ENCODE measurements around the gene ZNF695. TPM values are rescaled to one million over a fixed set of nuclear protein-coding genes. Genes with fewer than 3 reads are reported as not detected.

ZNF695 gene
- 4.8 and 5.5 TPM in 2 replicates for total RNA-seq
- 1.6 and 2.0 TPM in 2 replicates for polyA plus RNA-seq
- 3.1 and 3.5 TPM in 2 replicates for polyA plus RNA-seq (2011; cell fraction: cytosol; rRNA removed)
- 2.2 and 2.8 TPM in 2 replicates for polyA plus RNA-seq (2011; cell fraction: nucleus; rRNA removed)
- polyA plus RNA-seq (2012), result 1.1 and 1.6 TPM in 2 replicates
- 1.00 and 3.8 TPM in 2 replicates for polyA minus RNA-seq
- polyA minus RNA-seq (2011; cell fraction: cytosol; rRNA and poly(A)+ RNA removed), result 9.0 TPM
- polyA minus RNA-seq (2011; cell fraction: nucleus; rRNA and poly(A)+ RNA removed), result 1.9 and 5.0 TPM in 2 replicates
- percentile 54 among the genes with signal in this experiment for Bru-seq, nascent RNA
- percentile 48 among the genes with signal in this experiment for BruChase-seq, experiment 1, labeled RNA remaining after a 6-hour chase
- percentile 53 among the genes with signal in this experiment for BruChase-seq, experiment 2, labeled RNA remaining after a 2-hour chase
- long read RNA-seq, partial matches to known transcripts, result 4 of 8 reads
- long read RNA-seq, other reads (novel, unspliced or antisense), result 2 of 8 reads

DNA sequence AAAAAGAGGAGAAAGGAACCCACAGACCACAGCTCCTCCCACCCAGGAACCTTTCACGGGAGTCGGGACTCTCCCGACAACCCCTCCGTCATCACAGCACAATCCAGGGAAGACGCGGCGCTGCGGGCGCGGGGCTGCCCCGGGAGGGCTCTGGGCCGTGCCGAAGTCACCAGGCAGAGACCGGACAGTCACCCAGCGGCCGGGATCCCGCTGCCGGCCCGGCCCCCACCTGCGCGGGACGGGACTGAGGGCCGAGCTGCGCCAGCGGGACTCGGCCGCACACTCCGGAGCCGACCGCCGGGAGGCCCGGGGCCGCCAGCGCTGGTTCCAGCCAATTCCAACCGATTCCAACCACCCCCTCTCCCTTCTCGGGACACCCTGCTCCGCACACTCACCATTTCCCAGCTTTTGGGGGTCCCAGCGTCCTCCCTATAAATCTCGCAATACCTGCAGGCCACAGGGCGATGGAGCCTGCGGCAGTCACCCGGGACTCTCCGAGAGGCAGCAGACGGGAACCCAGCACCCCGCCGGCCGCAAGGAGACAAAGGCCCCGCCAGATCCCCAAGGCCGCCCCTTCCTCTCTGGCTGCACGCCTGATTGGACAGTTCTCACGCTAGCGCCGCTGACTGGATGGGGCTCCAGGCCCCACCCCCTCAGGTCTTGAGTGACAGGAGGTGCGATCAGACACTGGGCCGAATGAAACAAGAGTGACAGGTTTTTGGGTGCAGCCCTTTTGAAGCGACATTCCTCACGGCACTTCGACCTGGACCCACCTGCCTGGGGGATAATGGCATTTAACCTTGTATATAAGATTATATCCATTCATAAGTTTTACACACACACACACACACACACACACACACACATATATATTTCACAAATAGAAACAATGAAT lies at the start of gene ZNF695:
Gene ZNF695 (minus strand): TSS at position 547 of the 895 bp plus-strand sequence. CDS start 149 bp downstream, at position 398.
- FAIRE-seq (peak; percentile 93), DNase-seq (ENCODE audit: low read depth, low spot score) (peak; percentile 96)
- peak within 1 kb of the TSS; percentile 53 for H3K4me2 ChIP-seq (ENCODE audit: insufficient read depth, low read length)
- ChIA-PET CTCF (interaction anchor here (0.6 to 0.7 kb wide), 2 partner anchors 95 to 163 kb away, joined by 4 read pairs; no protein-coding TSS in a partner anchor), POLR2A (interaction anchor here (0.6 kb wide), 1 partner anchor 79 kb away, joined by 3 read pairs; no protein-coding TSS in a partner anchor)
- H3K36me3 ChIP-seq (ENCODE audit: control insufficient read depth in 2 of 2, extremely low read depth in 1 of 2, insufficient read depth in 2 of 2, low read length in 2 of 2), result no peaks in the 10 kb centered on the region
- no peaks in the 10 kb centered on the region for H3K27me3 ChIP-seq (ENCODE audit: control insufficient read depth in 2 of 2, insufficient read depth in 2 of 2, low read length in 2 of 2)
- peak within 1 kb of the TSS; percentile 91 for H2AFZ ChIP-seq (ENCODE audit: low read depth, low read length)
- H3K27ac ChIP-seq (ENCODE audit: insufficient read depth, low read depth, low read length), result peak within 1 kb of the TSS; percentile 25
- peak; percentile 25 for TF ChIP-seq POLR2A (IDR thresholded peaks at IDR 0.05; ENCODE audit: low read depth, low read length)
- no peak for TF ChIP-seq MYC (IDR thresholded peaks at IDR 0.05; ENCODE audit: low read depth, low read length)
- peak; percentile 49 for TF ChIP-seq POLR2AphosphoS5 (IDR thresholded peaks at IDR 0.05; ENCODE audit: insufficient read depth, low read depth, low read length)
- peak within 1 kb of the TSS; percentile 57 to 79 (median 73) for H3K4me3 ChIP-seq (replicated peaks in 1 of 3; ENCODE audit: insufficient read depth in 1 of 3, low read depth in 1 of 3, low read length in 3 of 3)
- no peaks in the 10 kb centered on the region for H3K9me3 ChIP-seq (replicated peaks; ENCODE audit: control insufficient read depth, insufficient read depth, low read length)
- dilution Hi-C loops (cut with MboI; ENCODE audit: extremely low pct_ligation_motif_present, low sequenced_read_pairs), result no loop called here
- H3K9ac ChIP-seq (replicated peaks; ENCODE audit: extremely low read depth, insufficient read depth, low read length), result peak within 1 kb of the TSS; percentile 68
- H4K20me1 ChIP-seq (replicated peaks; ENCODE audit: control insufficient read depth, extremely low read depth, insufficient read depth, low read length), result no peaks in the 10 kb centered on the region
- BruUV-seq (replicated peaks), result TSS peak; percentile 27
- intact Hi-C loops (cut with micrococcal nuclease), result loop anchor here (1.0 to 5.0 kb wide), 4 partner anchors 71 to 205 kb away; partner anchors contain the start of genes ZNF669 and ZNF670
- H3K4me1 ChIP-seq (ENCODE audit: control insufficient read depth, extremely low read depth, insufficient read depth, low read length), result no peaks in the 10 kb centered on the region
- peaks cover 5% of the 10 kb centered on the region for H3K79me2 ChIP-seq (ENCODE audit: control insufficient read depth, insufficient read depth, low read length)
- H3K9me1 ChIP-seq (replicated peaks; ENCODE audit: control insufficient read depth, extremely low read depth, insufficient read depth, low read length), result no peaks in the 10 kb centered on the region

GRCh38 chr1:247056071-247056470 lies 48.2 kb upstream of the ZNF695 start:
- no peak for DNase-seq (ENCODE audit: low read depth, low spot score)
- no TSS peak for BruUV-seq (replicated peaks)
- Histone ChIP-seq H4K20me1 (replicated peaks; ENCODE audit: control insufficient read depth, extremely low read depth, insufficient read depth, low read length) (no peaks in the 10 kb centered on the region), H3K36me3 (ENCODE audit: control insufficient read depth in 2 of 2, extremely low read depth in 1 of 2, insufficient read depth in 2 of 2, low read length in 2 of 2) (no peaks in the 10 kb centered on the region), H3K4me2 (ENCODE audit: insufficient read depth, low read length) (no peak overlapping the region), H3K4me1 (ENCODE audit: control insufficient read depth, extremely low read depth, insufficient read depth, low read length) (peaks cover 6% of the 10 kb centered on the region), H3K9me3 (replicated peaks; ENCODE audit: control insufficient read depth, insufficient read depth, low read length) (no peaks in the 10 kb centered on the region), H2AFZ (ENCODE audit: low read depth, low read length) (no peak overlapping the region), H3K4me3 (replicated peaks in 1 of 3; ENCODE audit: insufficient read depth in 1 of 3, low read depth in 1 of 3, low read length in 3 of 3) (no peak overlapping the region), H3K27me3 (ENCODE audit: control insufficient read depth in 2 of 2, insufficient read depth in 2 of 2, low read length in 2 of 2) (no peaks in the 10 kb centered on the region), H3K27ac (ENCODE audit: insufficient read depth, low read depth, low read length) (no peak overlapping the region), H3K9ac (replicated peaks; ENCODE audit: extremely low read depth, insufficient read depth, low read length) (no peak overlapping the region), H3K9me1 (replicated peaks; ENCODE audit: control insufficient read depth, extremely low read depth, insufficient read depth, low read length) (no peaks in the 10 kb centered on the region), H3K79me2 (ENCODE audit: control insufficient read depth, insufficient read depth, low read length) (peaks cover 17% of the 10 kb centered on the region)
- intact Hi-C loops (cut with micrococcal nuclease), result loop anchor here (5.0 kb wide), 1 partner anchor 46 kb away; the partner anchor contains the start of gene ZNF669
- dilution Hi-C loops (cut with MboI; ENCODE audit: extremely low pct_ligation_motif_present, low sequenced_read_pairs), result no loop called here
- ChIA-PET POLR2A (no interaction called here), CTCF (no interaction called here)
- TF ChIP-seq EZH2 (IDR thresholded peaks at IDR 0.05; ENCODE audit: borderline replicate concordance, low read depth, low read length, severe bottlenecking) (no peak), GATA2 (IDR thresholded peaks at IDR 0.05; ENCODE audit: insufficient read depth, insufficient read length, low read depth, low read length) (no peak), POLR2A (IDR thresholded peaks at IDR 0.05; ENCODE audit: low read depth, low read length) (no peak), POLR2AphosphoS5 (IDR thresholded peaks at IDR 0.05; ENCODE audit: insufficient read depth, low read depth, low read length) (no peak), JUN (IDR thresholded peaks at IDR 0.05; ENCODE audit: borderline replicate concordance, insufficient read depth, insufficient read length, low read depth) (no peak), MYC (IDR thresholded peaks at IDR 0.05; ENCODE audit: low read depth, low read length) (no peak), FOS (IDR thresholded peaks at IDR 0.05; ENCODE audit: borderline replicate concordance, insufficient read depth, low read length) (no peak)
- TF ChIP-seq, protein P1, sequence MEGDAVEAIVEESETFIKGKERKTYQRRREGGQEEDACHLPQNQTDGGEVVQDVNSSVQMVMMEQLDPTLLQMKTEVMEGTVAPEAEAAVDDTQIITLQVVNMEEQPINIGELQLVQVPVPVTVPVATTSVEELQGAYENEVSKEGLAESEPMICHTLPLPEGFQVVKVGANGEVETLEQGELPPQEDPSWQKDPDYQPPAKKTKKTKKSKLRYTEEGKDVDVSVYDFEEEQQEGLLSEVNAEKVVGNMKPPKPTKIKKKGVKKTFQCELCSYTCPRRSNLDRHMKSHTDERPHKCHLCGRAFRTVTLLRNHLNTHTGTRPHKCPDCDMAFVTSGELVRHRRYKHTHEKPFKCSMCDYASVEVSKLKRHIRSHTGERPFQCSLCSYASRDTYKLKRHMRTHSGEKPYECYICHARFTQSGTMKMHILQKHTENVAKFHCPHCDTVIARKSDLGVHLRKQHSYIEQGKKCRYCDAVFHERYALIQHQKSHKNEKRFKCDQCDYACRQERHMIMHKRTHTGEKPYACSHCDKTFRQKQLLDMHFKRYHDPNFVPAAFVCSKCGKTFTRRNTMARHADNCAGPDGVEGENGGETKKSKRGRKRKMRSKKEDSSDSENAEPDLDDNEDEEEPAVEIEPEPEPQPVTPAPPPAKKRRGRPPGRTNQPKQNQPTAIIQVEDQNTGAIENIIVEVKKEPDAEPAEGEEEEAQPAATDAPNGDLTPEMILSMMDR (IDR thresholded peaks at IDR 0.05; ENCODE audit: extremely low read depth in 1 of 2, insufficient read depth in 1 of 2, low read depth in 1 of 2, low read length in 2 of 2), result no peak
- TF ChIP-seq, protein P2, sequence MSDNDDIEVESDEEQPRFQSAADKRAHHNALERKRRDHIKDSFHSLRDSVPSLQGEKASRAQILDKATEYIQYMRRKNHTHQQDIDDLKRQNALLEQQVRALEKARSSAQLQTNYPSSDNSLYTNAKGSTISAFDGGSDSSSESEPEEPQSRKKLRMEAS (IDR thresholded peaks at IDR 0.05; ENCODE audit: insufficient read depth, insufficient read length), result no peak
- FAIRE-seq, result no peak

Measured in endothelial cell of umbilical vein (primary cell).